H54 (cell line): Measurements from ENCODE around the gene ZNF557.

ENCODE experiments used
- DNase-seq: peaks from one replicate; pipeline ENCODE4 v3.0.0; 2011; ENCODE audit warnings: low spot score, mixed read lengths; ENCODE audit not compliant: insufficient read length
- FAIRE-seq: peaks from 3 replicates; lab custom pipeline; 2011; peaks lifted over from hg19 to GRCh38; lab: Jason Lieb, UNC
- POLR2A ChIP-seq: IDR thresholded peaks from 2 replicates; pipeline ENCODE4 v1.6.1; 2011; ENCODE audit warnings: low read depth, mild to moderate bottlenecking, low read length

The ZNF557 gene

DNA sequence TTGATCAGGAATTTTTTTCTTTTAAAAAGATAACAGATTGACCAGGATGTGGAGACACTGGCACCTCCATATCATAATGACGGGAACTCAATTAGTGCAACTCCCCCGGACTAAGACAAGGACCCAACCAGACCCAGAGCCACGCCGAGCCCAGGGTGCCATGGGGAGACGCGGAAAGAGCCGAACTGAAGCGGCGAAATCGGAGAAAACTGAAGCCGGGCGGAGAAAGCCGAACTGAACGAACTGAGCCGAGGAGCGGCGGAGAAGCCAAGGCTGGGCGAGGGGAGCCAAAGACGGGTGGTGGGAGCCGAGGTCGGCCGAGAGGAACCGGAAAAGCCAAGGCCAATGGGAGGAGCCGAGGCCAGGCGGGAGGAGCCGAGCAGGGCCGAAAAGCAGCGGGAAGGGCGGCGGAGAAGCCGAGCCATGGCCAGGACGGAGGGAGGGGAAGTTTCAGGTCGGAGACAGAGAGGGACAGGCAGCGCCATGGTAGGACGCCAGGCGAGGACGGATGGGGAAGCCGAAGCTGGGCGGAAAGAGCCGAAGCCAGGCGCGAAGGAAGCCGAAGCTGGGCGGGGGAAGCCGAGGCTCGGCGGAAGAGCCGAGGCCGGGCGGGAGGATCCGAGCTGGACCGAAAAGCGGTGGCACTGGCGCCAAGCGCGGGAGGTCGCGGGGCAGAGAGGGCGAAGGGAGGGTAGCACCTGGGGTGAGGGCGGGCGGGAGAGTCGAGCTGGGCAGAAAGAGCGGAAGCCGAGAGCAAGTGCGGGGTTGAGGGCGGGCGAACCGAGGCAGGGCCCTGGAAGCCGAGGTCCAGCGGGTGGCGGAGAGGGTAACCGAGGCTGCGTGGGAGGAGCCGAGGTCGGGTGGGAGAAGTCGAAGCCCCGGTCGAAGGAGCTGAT is 29.4 kb downstream of the ZNF557 start:
- FAIRE-seq (peak; percentile 30), DNase-seq (peak; percentile 86)
- TF ChIP-seq POLR2A = peak; percentile 57

GRCh38 chr19:7099597-7099921 is 30.1 kb downstream of the ZNF557 start:
- no peak for TF ChIP-seq POLR2A
- DNase-seq (no peak), FAIRE-seq (no peak)

GRCh38 chr19:7101498-7102253 is 32.2 kb downstream of the ZNF557 start:
- FAIRE-seq (no peak), DNase-seq (no peak)
- no peak for TF ChIP-seq POLR2A

DNA sequence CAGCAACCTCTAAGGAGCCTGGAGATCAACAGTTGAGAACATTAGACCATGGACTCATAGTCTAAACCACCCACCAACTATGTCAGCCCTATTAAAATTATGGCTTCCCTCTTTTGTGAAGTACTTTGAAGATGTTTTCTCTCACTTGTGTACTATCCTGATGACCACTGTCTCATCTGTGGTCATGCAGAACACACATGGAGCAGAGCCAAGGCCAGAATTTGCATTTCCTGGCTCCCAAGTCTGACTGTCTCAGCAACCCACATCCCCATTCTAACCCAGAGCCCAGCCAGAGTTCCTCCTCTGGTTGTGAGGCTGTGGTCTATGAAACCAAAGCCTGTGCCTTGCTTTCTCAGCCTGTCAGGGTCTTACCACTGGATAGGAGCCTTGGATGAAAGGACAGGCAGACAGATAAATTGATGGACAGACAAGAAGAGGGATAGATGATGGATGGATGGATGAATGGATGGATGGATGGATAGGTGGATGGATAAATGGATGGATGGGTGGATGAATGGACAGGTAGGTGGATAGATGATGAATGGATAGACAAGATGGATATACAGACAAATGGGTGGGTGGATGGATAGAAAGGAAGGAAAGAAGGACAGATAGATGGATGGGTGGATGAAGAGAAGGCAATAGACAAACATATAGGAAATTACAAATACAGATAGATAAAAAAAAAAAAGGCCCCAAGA is 35.4 kb downstream of the ZNF557 start:
- TF ChIP-seq POLR2A = no peak
- no peak for DNase-seq
- FAIRE-seq = no peak

DNA sequence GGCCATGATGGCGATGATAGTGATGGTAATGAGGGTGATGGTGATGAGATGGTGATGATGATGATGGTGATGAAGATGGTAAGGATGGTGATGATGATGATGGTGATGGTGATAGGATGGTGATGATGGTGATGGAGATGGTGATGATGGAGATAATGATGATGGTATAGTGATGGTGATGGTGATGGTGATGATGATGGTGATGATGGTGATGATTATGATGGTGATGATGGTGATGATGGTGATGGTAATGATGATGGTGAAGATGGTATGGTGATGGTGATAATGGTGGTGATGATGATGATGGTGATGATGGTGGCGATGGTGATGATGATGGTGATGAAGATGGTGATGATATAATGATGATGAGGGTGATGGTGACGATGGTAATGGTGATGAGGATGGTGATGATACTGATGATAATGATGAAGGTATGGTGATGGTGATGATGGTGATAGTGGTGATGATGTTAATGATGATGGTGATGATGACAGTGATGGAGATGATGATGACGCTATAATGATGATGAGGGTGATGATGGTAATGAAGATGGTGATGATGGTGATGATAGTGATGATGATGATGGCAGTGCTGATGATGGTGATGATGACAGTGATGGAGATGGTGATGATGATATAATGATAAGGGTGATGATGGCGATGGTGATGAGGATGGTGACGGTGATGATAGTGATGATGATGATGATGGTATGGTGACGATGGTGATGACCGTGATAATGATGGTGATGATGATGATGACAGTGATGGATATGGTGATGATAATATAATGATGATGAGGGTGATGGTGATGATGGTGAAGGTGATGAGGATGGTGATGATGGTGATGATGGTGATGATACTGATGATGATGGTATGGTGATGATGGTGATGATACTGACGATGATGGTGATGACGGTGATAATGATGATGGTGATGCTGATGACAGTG is 37.5 kb downstream of the ZNF557 start:
- no peak for DNase-seq
- no peak for FAIRE-seq
- TF ChIP-seq POLR2A = no peak

DNA sequence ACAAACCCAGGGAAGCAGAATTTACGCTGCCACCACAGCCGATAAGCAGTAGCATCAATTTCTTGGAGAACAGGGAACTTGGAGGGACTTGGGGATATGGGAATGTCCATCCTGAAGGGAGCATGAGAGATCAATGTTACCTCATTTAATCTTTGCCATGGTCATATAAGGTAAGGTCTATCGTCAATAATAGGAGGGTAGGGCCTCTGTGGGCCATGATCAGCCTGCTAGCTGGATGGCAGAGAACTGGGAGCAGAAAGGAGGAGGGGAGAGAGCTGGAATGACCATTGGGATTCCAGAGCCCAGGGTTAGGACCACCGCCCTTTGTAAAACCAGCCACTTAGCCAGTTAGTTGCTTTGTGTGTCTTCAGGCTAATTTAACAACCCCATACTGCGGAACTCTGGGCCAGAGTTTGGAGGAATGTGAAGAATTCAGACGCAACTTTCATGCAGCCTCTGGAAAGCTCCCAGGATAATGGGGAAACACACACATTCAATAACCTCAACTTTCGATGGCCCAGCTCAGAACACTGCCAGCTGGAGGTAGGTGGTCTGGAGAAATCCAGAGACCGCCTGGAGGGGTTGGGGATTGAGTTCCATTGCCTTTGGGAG is 40.3 kb downstream of the ZNF557 start:
- no peak for TF ChIP-seq POLR2A
- FAIRE-seq (no peak), DNase-seq (no peak)

- DNase-seq (no peak), FAIRE-seq (no peak)
- no peak for TF ChIP-seq POLR2A
Measured at GRCh38 chr19:7112675-7113074, 43.2 kb downstream of the ZNF557 start.

DNA sequence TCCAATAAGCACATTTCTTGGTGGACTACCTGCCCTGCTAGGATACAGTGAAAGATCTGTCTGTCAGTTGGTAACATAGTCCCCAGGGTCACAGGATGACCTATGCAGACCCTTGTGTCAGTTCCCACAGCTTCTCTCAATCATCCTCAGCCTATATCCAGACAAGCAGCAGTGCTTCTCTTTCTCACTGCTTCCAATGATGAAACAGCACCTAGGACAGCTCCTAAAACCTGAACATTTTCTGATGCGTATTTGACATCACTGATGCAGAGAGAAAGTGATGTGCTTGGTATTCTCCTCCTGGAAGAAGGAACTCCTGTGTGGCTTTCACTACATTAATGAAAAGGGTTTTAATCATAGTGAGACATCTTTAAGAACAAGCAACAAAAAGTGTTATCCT is 43.7 kb downstream of the ZNF557 start:
- FAIRE-seq = no peak

DNA sequence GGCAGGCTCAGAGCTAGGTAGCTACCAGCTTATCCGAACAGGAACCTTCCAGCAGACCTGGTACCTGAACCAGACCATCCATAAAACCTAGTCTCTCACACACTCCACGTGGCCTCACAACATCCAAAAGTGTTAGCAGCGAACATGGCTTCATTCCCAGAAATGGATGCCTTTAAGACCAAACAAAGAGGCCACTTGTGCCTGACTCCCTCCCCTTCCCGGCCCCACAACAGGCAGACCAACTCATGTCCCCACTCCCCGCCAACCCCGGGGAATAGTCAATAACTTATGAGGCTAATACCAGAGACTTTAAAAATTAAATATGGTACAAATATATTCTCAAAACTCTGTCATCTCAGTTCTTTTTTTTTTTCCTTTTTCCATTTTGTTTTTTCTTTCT is 46.2 kb downstream of the ZNF557 start:
- TF ChIP-seq POLR2A = no peak
- no peak for FAIRE-seq
- DNase-seq = no peak

More for the DNA sequence above, 43.7 kb downstream of the ZNF557 start:
- DNase-seq = no peak
- TF ChIP-seq POLR2A = no peak

GRCh38 chr19:7117248-7117647 is 47.7 kb downstream of the ZNF557 start:
- TF ChIP-seq POLR2A = no peak
- DNase-seq (no peak), FAIRE-seq (no peak)

- FAIRE-seq (no peak), DNase-seq (no peak)
- no peak for TF ChIP-seq POLR2A
Measured at GRCh38 chr19:7119582-7119981, 50.1 kb downstream of the ZNF557 start.

DNA sequence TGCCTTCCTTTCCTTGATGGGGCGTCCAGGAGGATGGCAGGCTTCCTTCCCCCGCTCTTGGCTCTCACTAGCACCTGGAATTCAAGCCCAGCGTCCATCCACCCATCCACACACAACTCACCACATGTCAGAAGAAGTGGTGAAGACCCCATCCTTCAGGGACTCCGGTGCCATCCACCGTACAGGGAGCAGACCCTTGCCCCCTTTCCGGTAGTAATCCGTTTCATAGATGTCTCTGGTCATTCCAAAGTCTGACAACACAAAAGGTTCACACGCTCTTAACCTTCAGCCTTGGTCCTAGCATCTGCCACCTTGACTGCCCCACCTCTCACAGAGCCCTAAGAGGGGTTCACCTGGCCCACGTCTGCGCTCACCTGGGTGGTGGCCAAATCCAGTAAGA is 51.0 kb downstream of the ZNF557 start:
- TF ChIP-seq POLR2A = no peak
- DNase-seq (no peak), FAIRE-seq (no peak)

DNA sequence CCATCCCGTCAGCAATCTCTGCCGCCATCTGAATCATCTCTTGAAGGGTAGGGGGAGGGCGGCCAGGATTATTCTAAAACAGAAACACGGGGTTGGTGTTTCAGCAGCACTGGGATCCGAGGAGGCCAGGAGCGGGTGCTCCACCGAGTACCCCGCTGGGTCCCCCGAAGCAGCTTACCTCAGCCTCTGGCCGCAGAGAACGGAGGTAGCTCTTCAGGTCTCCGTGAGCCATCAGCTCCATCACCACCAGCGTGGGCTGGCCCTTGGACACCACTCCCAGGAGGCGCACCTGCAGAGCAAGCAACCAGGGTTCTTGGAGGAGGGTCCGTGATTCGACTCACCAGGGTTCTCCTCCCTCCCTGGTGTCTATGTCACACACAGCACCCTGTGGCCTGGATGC is 53.2 kb downstream of the ZNF557 start:
- FAIRE-seq (no peak), DNase-seq (no peak)
- TF ChIP-seq POLR2A = no peak
